WERI-Rb-1 (cell line): ENCODE results near the gene SLC35F4.

Source experiments
- DNase-seq: peaks from one replicate; pipeline ENCODE4 v3.0.0-alpha.2; 2020
- H3K27ac ChIP-seq: fragments of 250-450 bp; sonication (Bioruptor Pico); 2 replicates; pipeline ENCODE4 v1.5.1; 2020; ENCODE audit warnings: mild to moderate bottlenecking, moderate library complexity
- H3K27me3 ChIP-seq: fragments of 250-450 bp; sonication (Bioruptor Pico); 2 replicates; pipeline ENCODE4 v1.5.1; 2021; ENCODE audit warnings: mild to moderate bottlenecking, low read depth, moderate library complexity; ENCODE audit not compliant: insufficient read depth, severe bottlenecking
- H3K36me3 ChIP-seq: fragments of 250-450 bp; sonication (Bioruptor Pico); 2 replicates; pipeline ENCODE4 v1.5.1; 2020; ENCODE audit warnings: mild to moderate bottlenecking, moderate library complexity
- H3K4me3 ChIP-seq: 2 replicates; pipeline ENCODE4 v1.5.1; 2011; ENCODE audit warnings: low read depth, mild to moderate bottlenecking, control low read depth, low read length
- H3K9me3 ChIP-seq: fragments of 250-450 bp; sonication (Bioruptor Pico); 2 replicates; pipeline ENCODE4 v1.5.1; 2021; ENCODE audit warnings: mild to moderate bottlenecking, moderate library complexity; ENCODE audit not compliant: severe bottlenecking
- CTCF ChIP-seq: IDR thresholded peaks from 2 replicates; pipeline ENCODE4 v1.5.1; 2011; ENCODE audit warnings: low read depth, mild to moderate bottlenecking, control low read depth, inconsistent platforms, low read length

SLC35F4 gene

GRCh38 chr14:57660208-57660607 lies 205.7 kb downstream of the SLC35F4 start:
- H3K27me3 ChIP-seq, result peaks cover 5% of the 10 kb centered on the region
- H3K9me3 ChIP-seq, result no peaks in the 10 kb centered on the region
- TF ChIP-seq CTCF, result no peak
- H3K36me3 ChIP-seq, result no peaks in the 10 kb centered on the region
- H3K4me3 ChIP-seq, result no peak overlapping the region
- H3K27ac ChIP-seq, result no peak overlapping the region
- no peak for DNase-seq

GRCh38 chr14:57659052-57659451 lies 206.8 kb downstream of the SLC35F4 start:
- peaks cover 5% of the 10 kb centered on the region for H3K27me3 ChIP-seq
- H3K36me3 ChIP-seq, result no peaks in the 10 kb centered on the region
- H3K9me3 ChIP-seq, result no peaks in the 10 kb centered on the region
- no peak for TF ChIP-seq CTCF
- H3K4me3 ChIP-seq, result no peak overlapping the region
- no peak overlapping the region for H3K27ac ChIP-seq
- no peak for DNase-seq

- DNase-seq, result no peak
- Histone ChIP-seq H3K27me3 (peaks cover 5% of the 10 kb centered on the region), H3K4me3 (no peak overlapping the region), H3K27ac (no peak overlapping the region), H3K9me3 (no peaks in the 10 kb centered on the region), H3K36me3 (no peaks in the 10 kb centered on the region)
- no peak for TF ChIP-seq CTCF
These were observed 208.4 kb downstream of the SLC35F4 start for GRCh38 chr14:57657487-57657886.

- H3K4me3 ChIP-seq, result no peak overlapping the region
- no peaks in the 10 kb centered on the region for H3K9me3 ChIP-seq
- peaks cover 5% of the 10 kb centered on the region for H3K27me3 ChIP-seq
- no peak overlapping the region for H3K27ac ChIP-seq
- no peaks in the 10 kb centered on the region for H3K36me3 ChIP-seq
- DNase-seq, result no peak
- TF ChIP-seq CTCF, result no peak
These were observed 209.0 kb downstream of the SLC35F4 start for GRCh38 chr14:57656853-57657252.

GRCh38 chr14:57652769-57653168 lies 213.1 kb downstream of the SLC35F4 start:
- H3K4me3 ChIP-seq, result no peak overlapping the region
- no peaks in the 10 kb centered on the region for H3K27me3 ChIP-seq
- DNase-seq, result no peak
- no peaks in the 10 kb centered on the region for H3K36me3 ChIP-seq
- no peak overlapping the region for H3K27ac ChIP-seq
- H3K9me3 ChIP-seq, result no peaks in the 10 kb centered on the region
- TF ChIP-seq CTCF, result no peak

- no peak overlapping the region for H3K4me3 ChIP-seq
- no peaks in the 10 kb centered on the region for H3K36me3 ChIP-seq
- no peak for TF ChIP-seq CTCF
These were observed 224.1 kb downstream of the SLC35F4 start for GRCh38 chr14:57641776-57642175.

More at GRCh38 chr14:57641776-57642175, 224.1 kb downstream of the SLC35F4 start:
- Histone ChIP-seq H3K27me3 (peaks cover 2% of the 10 kb centered on the region), H3K27ac (no peak overlapping the region), H3K9me3 (no peaks in the 10 kb centered on the region)
- DNase-seq, result no peak
